ENCODE data around the gene TAF13.

Gene TAF13

DNA sequence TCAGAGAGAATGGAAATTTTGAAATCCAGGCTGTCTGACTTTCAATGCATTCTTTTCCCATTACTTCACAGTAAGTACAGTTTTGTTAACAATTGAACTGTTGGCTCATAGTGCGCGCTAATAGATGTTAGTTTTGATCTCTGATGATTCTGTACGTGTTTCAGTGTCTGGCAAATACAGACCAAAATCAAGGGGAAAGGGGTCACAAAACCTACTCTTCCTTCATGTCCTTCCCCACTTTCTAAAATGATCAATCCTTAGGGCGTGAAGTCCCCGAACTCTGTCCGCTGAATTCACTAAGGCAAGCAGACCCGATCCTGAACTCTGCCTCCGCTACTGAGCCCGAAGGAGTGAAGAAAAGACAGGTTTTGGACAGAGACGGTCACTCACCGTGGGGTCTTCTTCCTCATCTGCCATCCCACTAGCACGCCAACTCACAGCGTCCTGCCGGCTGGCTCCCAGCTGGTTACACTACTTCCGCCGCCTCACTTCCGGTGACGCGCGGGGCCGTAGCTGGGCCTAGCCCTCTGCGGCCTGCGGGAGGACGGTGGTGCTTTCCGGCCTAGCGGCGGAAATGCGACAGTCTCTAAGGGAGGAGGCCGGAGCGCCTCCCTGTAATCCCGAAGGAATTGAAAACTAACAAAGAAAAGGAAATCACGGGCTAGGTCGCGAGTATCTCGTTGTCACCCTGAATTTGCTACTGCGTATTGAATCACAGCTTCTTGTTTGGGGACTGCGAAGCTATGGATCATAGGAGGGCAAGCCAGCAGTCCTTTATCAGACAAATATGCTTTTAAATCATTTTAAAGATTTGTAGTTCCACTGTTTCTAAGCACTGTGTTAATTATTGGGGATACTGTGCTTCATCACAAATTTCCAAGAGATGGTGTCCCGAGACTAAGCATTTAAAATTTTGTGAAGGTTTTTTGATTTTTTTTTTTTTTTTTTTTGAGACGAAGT is at the start of gene TAF13:
TAF13 (minus strand) TSS at position 473 of the 960 bp plus-strand sequence; CDS start at position 417, 56 bp downstream.
- Histone ChIP-seq H3K27me3 (no peaks in the 10 kb centered on the region), H3K27ac (peak within 1 kb of the TSS; percentile 88 to 92), H3K9me3 (no peaks in the 10 kb centered on the region), H3K4me1 (peaks cover 0 to 20% (median 5%) of the 10 kb centered on the region in 4 donors), H3K4me3 (peak within 1 kb of the TSS; percentile 68 to 79), H3K36me3 (peaks cover 0 to 18% (median 8%) of the 10 kb centered on the region in 3 donors)
- intact Hi-C loops (cut with DNase I; ENCODE audit: low total_unique reads) = no loop called here
- TF ChIP-seq CTCF (IDR thresholded peaks at IDR 0.05) = peak; percentile 44 to 53
- peak; percentile 94 to 96 for DNase-seq

- Histone ChIP-seq H3K4me1 (no peaks in the 10 kb centered on the region), H3K9me3 (no peaks in the 10 kb centered on the region), H3K27me3 (peaks cover 0 to 13% of the 10 kb centered on the region in 2 donors), H3K36me3 (no peaks in the 10 kb centered on the region), H3K4me3 (no peak overlapping the region), H3K27ac (no peak overlapping the region)
- no peak for DNase-seq
- intact Hi-C loops (cut with DNase I; ENCODE audit: low total_unique reads) = no loop called here
- no peak for TF ChIP-seq CTCF (IDR thresholded peaks at IDR 0.05)
These were observed 44.6 kb upstream of the TAF13 start for GRCh38 chr1:109120356-109120755.

DNA sequence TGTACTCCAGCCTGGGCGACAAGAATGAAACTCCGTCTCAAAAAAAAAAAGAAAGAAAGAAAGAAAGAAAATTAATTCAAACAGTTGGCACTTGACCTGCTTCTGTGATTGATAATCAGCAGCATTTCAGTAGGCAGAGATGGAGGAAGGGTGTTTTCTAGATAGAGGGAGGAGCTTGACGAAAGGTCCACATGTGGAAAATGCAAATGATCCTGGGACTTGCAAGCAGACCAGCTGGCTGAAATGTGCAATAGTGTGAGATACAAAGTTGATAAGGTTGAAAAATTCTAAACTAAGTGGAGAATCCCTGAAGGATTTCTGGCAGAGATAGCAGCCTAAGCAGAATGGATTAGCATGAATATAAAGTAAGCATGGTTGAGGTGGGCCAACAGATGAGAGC is 42.3 kb upstream of the TAF13 start:
- no peaks in the 10 kb centered on the region for H3K9me3 ChIP-seq
- no peak for DNase-seq
- peaks cover 0 to 31% of the 10 kb centered on the region in 2 donors for H3K27me3 ChIP-seq
- no peak overlapping the region for H3K27ac ChIP-seq
- H3K4me3 ChIP-seq = no peak overlapping the region
- no peaks in the 10 kb centered on the region for H3K36me3 ChIP-seq
- TF ChIP-seq CTCF (IDR thresholded peaks at IDR 0.05) = no peak
- peaks cover 0 to 15% (median 11%) of the 10 kb centered on the region in 4 donors for H3K4me1 ChIP-seq
- intact Hi-C loops (cut with DNase I; ENCODE audit: low total_unique reads) = no loop called here

DNA sequence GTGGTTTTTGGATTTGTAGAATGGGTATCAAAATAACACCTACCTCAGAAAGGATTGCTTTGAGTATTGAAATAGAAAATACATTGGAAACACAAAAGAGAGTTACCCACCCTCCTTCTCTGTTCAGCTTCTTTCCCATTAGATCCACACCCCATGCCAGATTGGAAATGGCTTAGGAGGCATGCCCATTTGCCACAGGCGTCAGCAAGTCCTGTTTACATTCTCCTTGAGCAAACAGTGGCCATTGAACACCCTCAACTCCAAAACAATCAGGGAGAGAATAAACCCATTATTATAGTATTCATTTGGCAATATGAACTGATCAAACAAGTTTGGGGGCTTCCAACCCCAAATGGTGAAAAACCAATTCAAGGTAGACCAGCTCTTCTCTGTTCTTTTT is 40.5 kb upstream of the TAF13 start:
- no peaks in the 10 kb centered on the region for H3K9me3 ChIP-seq
- H3K4me1 ChIP-seq = peaks cover 0 to 24% (median 18%) of the 10 kb centered on the region in 4 donors
- no peaks in the 10 kb centered on the region for H3K36me3 ChIP-seq
- TF ChIP-seq CTCF (IDR thresholded peaks at IDR 0.05) = no peak
- intact Hi-C loops (cut with DNase I; ENCODE audit: low total_unique reads) = no loop called here
- H3K27ac ChIP-seq = no peak overlapping the region
- no peak overlapping the region for H3K4me3 ChIP-seq
- no peak for DNase-seq
- peaks cover 0 to 34% of the 10 kb centered on the region in 2 donors for H3K27me3 ChIP-seq

GRCh38 chr1:109115685-109116084 is 39.9 kb upstream of the TAF13 start:
- Histone ChIP-seq H3K27ac (no peak overlapping the region), H3K4me3 (no peak overlapping the region), H3K27me3 (peaks cover 0 to 40% of the 10 kb centered on the region in 2 donors), H3K36me3 (no peaks in the 10 kb centered on the region), H3K9me3 (no peaks in the 10 kb centered on the region), H3K4me1 (peaks cover 0 to 24% (median 18%) of the 10 kb centered on the region in 4 donors)
- intact Hi-C loops (cut with DNase I; ENCODE audit: low total_unique reads) = no loop called here
- DNase-seq = no peak
- TF ChIP-seq CTCF (IDR thresholded peaks at IDR 0.05) = no peak

Measured in tibial artery (tissue), 4 donors.